EL (cell line): ENCODE results near the gene CD247.

ENCODE experiments used
- DNase-seq: peaks from one replicate; pipeline ENCODE4 v3.0.0-alpha.2; 2016

Gene CD247

DNA sequence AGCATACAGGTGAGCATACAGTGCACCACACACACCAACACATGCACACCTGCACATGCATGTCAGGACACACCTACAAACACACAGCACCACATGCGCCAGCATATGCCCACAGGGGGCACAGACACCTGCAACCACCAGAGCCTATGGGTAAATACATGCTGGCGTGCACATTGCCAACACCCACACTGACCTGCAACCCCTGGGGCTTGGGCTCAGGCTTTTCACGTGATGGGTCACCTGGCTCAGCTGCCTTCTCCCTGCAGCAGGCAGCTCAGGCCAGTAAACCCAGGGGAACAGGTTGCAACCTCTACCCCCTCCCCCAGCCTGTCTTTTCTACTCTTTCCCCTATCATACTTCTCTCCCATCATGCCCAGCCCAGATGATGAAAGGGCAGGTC lies 8.1 kb downstream of the CD247 start:
- no peak for DNase-seq

DNA sequence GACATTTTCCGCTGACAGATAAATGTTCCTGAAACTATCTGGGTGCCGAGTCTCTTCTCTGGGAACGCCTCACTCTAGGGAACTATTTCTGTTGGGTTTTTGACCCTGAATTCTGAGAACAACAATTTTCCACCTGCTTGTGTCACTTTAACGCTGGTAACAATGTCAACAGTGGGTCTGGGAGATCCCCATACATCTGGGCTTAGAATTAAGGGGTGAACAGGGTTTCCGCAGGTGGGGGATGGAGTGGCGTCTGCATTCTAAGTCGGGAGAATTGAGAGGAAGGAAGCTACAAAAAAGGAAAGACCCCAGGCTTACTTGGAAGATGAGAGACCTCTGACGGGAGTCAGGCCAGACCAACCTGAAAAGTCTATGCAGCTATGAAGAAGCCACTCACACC lies 8.7 kb downstream of the CD247 start:
- DNase-seq, result no peak

GRCh38 chr1:167507719-167508118 lies 10.6 kb downstream of the CD247 start:
- no peak for DNase-seq

GRCh38 chr1:167504467-167504827 lies 13.9 kb downstream of the CD247 start:
- DNase-seq, result no peak

- no peak for DNase-seq
Observed at GRCh38 chr1:167503626-167504466, 14.5 kb downstream of the CD247 start.

DNA sequence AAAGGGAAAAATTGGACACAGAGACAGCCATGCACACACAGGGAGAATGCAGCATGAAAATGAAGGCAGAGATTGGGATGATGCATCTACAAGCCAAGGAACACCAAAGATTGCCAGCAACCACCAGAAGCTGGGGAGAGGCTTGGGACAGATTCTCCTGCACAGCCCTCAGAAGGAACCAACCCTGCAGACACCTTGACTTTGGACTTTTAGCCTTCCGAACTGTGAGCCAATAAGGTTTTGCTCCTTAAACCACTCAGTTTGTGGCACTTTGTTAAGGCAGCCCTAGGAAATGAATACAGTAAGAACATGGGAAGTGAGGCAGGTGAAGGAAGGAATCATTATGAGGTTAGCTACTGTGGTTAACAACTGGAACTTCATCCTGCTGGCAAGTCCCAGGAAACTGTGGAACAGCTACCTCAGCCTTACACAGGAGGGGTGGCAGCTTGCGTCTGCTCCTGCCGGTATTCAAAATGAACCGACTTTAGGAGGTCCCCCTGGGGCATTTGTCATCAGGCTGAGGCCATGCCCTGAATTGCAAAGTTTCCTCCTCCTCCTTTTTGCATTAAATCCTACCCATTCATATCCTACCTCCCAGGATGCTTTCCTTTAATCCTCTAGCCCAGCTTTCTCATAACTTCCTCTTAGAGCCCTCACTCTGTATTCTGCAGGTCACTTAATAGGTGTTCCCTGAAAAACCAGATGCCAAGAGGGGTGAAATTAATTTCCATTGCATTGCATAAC lies 15.4 kb downstream of the CD247 start:
- DNase-seq, result no peak

DNA sequence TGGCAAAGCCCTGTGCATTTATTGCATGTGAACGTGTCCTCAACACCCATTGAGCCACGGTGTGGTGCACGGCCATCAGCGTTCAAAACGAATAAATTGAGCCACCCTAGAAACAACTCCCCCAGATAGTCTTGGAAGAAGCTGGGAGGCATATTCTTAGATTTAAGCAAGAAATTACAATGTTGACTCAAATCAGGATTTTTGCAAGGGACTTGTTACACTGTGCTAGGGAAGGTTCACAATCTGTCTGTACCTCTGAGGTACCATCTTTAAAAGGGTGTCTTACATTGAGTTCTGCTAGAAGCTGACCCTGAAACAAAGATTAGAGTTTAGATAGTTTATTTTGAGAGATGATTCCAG lies 16.2 kb downstream of the CD247 start:
- DNase-seq, result no peak

- DNase-seq, result no peak
Observed at GRCh38 chr1:167501515-167502191, 16.7 kb downstream of the CD247 start.

DNA sequence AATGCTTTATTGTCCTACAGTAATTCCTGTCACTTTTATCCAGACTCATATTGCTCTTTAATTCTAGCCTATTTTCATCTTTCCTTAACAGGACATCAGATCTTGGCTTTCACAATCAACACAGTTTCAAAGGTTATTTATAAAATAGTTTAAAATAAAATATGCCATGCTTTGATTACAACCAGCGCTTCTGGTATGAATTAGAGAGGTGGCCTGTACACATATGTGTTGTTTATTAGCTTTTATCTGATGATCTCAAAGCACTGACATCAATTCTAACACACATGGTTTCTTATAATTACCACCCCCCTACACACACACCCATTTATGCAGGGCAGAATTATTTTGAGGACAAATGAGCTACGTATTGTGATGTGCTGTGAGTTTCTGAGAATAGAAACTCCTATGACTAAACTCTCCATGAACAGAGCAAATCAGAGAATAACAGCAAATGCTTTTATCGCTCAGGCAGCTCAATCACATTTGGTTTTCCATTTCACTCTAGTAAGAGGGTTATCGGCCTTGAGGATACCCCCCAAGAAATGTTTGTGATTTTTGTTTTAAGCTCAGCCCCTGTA lies 18.0 kb downstream of the CD247 start:
- no peak for DNase-seq

DNA sequence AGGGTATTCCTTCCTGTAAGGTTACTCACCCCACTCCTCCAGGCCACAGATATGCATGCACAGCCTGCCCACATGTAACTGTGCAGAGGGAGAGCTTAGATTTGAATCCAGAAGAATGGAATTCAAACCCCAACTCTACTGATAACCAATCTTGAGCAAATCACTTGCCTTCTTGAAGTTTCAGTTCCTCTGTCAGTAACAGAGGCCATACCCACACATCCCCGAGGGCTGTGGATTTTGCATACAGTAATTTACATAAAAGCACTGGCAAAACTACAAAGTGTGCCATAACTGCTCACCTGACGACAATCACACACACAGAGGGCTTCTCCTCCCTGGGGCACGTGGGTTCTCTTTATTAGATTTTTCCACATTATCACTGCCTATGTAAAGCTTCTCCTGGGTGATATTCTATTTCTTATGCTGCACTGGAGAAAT lies 18.6 kb downstream of the CD247 start:
- DNase-seq, result no peak

GRCh38 chr1:167499106-167499505 lies 19.2 kb downstream of the CD247 start:
- DNase-seq, result no peak

DNA sequence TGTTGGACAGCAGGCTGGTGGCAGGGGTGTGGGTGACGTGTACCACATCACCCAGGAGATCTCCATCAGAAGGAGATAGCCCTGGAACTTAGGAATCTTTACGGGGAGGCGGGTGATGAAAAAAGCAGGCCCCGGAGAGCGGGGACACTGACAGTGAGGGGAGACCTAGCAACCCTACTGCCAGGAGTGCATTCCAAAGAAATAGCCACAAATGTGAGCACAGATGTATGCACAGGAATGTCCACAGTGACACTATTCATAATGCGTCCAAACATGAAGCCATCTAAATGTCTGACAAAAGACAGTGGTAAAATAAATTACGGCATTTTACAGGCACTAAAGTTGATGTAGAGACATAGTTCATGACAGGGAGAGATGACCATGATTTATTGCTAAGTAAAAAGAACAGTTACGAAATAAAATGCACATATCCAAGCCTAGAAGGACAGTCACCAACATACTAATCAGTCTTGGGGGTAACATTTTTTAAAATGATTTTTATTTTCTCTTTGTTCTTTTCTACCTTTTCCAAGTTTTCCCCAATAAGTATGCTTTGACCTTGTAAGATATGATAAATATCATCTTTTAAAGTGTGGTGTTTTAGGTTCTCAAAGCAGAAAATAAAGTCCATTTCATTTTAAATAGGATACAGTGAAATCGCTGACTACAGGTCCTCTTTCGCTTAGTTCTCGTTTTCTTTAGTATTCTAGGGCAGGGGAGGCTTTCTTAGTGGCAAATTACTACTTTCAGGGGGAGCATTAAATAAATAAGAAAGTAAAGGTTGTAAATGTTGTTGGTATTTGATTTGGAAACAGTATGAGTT lies 21.3 kb downstream of the CD247 start:
- no peak for DNase-seq

GRCh38 chr1:167493372-167493771 lies 25.0 kb downstream of the CD247 start:
- DNase-seq, result no peak

DNA sequence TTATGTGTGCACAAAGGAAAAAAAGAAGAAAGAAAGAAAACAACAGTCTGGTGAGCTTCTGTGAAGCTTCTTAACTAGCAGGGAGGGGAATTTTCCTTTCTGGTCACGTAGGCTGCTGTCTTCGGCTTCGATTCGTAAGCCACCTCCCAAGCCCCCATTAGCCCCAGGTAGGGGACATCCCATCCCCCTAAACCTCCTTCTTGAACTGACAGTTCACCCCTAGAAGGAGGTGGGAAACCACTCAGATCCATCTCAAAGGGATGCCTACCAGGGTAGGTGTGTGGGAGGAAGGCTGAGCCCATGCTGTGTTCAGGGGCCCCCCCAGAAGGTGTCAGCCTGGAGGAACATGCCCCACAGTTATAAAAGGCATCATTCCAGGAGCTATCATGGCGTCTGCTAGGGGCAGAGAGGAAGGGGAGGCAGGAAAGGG lies 25.8 kb downstream of the CD247 start:
- DNase-seq, result no peak

DNA sequence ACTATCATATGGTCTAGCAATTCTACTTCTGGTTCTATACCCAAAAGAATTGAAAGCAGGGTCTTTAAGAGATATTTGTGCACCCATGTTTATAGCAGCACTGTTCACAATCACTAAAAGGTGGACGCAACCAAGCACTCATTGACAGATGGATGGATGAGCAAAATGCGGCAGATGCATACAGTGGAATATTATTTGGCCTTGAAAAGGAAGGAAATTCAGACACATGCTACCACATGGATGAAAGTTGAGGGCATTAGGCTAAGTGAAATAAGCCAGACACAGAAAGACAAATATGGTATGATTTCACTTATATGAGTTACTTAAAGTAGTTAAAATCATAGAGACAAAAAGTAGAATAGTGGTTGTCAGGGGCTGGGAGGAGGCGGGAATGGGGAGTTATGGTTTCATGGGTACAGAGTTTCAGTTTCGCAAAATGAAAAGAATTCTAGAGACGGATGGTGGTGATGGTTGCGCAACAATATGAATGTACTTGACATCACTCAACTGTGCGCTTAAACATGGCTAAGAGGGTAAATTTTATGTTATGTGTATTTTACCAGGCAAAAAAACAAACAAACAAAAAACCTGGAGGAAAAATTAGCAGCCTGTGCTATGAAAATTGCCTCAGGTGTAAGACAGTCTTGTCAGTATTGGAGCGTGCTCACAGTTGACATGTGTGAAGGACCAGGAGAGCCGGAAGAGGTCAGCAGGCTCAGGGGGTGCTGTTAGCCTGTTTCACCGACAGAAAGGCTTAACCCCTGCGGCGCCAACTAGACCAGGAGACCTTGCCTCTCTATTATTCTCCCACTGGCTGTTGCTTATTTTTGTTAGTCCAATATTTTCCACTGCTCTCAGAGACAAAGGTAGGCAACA lies 26.5 kb downstream of the CD247 start:
- DNase-seq, result no peak

GRCh38 chr1:167490765-167491164 lies 27.6 kb downstream of the CD247 start:
- no peak for DNase-seq

DNA sequence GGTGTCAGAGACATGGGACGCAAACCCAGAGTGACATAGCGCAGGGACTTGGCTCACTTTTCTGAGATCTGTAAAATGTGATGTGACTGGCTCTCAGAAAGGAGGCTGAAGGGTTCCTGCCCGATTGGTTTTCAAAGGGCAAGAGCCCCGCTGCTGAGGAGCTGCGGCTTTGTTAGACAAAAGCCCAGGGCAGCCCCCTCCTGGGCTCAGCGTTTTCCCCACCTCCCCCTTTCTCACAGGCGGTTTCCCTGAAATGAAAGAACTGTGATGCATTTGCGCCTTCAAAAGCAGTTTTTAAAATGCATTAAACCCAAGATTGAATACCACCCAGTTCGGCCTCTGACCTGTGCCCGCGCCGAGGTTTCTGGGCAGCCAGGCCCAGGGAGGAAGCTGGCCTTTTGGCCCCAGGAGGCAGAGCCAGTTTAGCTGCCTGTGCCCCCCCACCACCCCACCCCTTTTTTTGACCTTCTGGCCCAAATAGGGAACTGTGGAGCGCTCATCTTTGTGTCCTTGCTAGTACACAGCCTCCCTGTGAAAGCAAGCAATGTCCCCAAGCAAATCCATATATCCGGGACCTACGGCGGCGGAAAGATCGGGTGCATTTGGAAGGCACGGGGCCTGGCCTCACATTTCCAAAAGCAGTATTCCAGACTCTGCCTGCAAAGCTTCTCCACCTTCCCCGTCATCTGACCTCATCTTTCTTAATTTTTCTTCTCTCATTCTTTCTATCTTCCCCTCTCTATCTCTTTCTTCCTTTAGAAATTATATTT lies 28.6 kb downstream of the CD247 start:
- DNase-seq, result no peak

- no peak for DNase-seq
Observed at GRCh38 chr1:167488786-167489185, 29.5 kb downstream of the CD247 start.

DNA sequence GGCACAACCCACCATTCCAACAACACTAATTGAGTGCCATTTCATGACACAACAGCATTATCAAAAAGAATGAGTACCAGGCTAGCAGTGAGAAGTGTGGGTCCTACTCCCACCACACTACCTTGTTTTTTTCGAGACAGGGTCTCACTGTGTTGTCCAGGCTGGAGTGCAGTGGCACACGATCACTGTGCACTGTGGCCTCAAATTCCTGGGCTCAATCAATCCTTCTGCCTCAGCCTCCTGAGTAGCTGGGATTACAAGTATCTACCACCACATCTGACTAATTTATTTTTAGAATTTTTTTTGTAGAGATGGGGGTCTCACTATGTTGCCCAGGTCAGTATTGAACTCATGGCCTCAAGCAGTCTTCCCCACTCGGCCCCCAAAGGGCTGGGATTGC lies 30.7 kb downstream of the CD247 start:
- DNase-seq, result no peak

DNA sequence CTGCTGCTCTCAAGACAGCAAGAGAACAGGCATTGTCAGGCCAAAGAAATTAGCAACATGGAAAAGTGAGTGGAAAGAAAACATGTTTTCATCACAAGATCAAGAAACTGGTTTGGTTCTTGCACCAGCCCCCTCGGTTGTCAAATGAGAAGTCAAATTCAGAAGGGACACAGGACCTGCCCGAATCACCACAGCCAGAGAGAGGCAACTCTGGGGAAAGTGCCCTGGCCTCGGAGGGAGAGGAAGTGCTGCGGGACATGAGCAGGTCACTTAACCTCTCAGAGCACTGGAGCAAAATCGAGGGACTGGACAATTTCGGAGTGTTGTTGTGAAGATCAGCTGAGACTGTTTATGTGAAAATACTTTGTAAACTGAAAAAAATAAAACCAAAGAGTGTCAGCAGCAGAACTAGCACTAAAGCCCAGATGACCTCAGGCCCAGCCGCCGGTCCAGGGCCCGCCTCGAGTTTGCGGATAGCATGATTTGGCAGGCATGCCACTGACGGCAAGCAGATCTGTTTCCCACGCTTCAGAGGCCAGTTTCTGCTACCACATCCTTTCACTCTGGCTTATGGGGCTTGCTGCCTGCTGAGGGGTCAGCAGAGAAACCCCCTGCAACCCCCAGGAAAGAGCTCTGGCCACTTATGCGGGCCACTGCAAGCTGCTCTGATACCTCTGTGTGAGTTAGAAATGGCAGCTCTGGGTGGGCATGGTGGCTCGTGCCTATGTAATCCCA lies 32.1 kb downstream of the CD247 start:
- DNase-seq, result no peak
